Endodermal cell (in vitro differentiated cells): ENCODE data around the gene MYL9. TPM values are rescaled to one million over a fixed set of nuclear protein-coding genes. Genes with fewer than 3 reads are reported as not detected.
"Not testable (repeated sequence)": the region's sequence is repeated elsewhere in the genome, so short reads cannot be mapped to it uniquely, and the experiment has no call there.

Experiments used
- DNase-seq: peaks from one replicate; pipeline ENCODE4 v3.0.0-alpha.2; 2017
- H3K27ac ChIP-seq: 2 replicates; pipeline ENCODE4 v1.5.1; 2013; ENCODE audit warnings: mild to moderate bottlenecking, low read depth, low read length, moderate library complexity
- H3K27me3 ChIP-seq: 2 replicates; pipeline ENCODE4 v1.6.1; 2013; ENCODE audit warnings: mild to moderate bottlenecking, low read length, moderate library complexity; ENCODE audit not compliant: insufficient read depth, control insufficient read depth, poor library complexity, severe bottlenecking
- H3K36me3 ChIP-seq: 2 replicates; pipeline ENCODE4 v1.7.0; 2013; ENCODE audit warnings: mild to moderate bottlenecking, low read length, moderate library complexity; ENCODE audit not compliant: control insufficient read depth, insufficient read depth
- H3K4me1 ChIP-seq: one replicate; pipeline ENCODE4 v1.7.0; 2013; ENCODE audit warnings: low read length; ENCODE audit not compliant: control insufficient read depth, insufficient read depth
- H3K4me3 ChIP-seq: 2 replicates; pipeline ENCODE4 v1.5.1; 2013; ENCODE audit warnings: mild to moderate bottlenecking, low read length, moderate library complexity
- H3K9ac ChIP-seq: 2 replicates; pipeline ENCODE4 v1.6.1; 2013; ENCODE audit warnings: mild to moderate bottlenecking, low read length, moderate library complexity; ENCODE audit not compliant: poor library complexity, severe bottlenecking; ENCODE audit errors: extremely low read depth
- H3K9me3 ChIP-seq: 2 replicates; pipeline ENCODE4 v1.6.1; 2013; ENCODE audit warnings: mild to moderate bottlenecking, low read length, moderate library complexity; ENCODE audit not compliant: control insufficient read depth
- H3K27ac Mint-ChIP-seq: 2 replicates; pipeline ENCODE4 v1.8.0; 2020; ENCODE audit warnings: mixed read lengths
- H3K27me3 Mint-ChIP-seq: 2 replicates; pipeline ENCODE4 v1.8.0; 2021; ENCODE audit warnings: mild to moderate bottlenecking, mixed read lengths; ENCODE audit not compliant: insufficient read depth
- H3K36me3 Mint-ChIP-seq: 2 replicates; pipeline ENCODE4 v1.8.0; 2020; ENCODE audit warnings: low read depth, mixed read lengths
- H3K4me1 Mint-ChIP-seq: 2 replicates; pipeline ENCODE4 v1.8.0; 2020; ENCODE audit warnings: mixed read lengths
- H3K4me3 Mint-ChIP-seq: 2 replicates; pipeline ENCODE4 v1.8.0; 2020; ENCODE audit warnings: mild to moderate bottlenecking, moderate library complexity, mixed read lengths
- H3K9me3 Mint-ChIP-seq: 2 replicates; pipeline ENCODE4 v1.8.0; 2020; ENCODE audit warnings: mild to moderate bottlenecking, mixed read lengths
- CTCF ChIP-seq: fragments of 200-600 bp; sonication (generic); conservative IDR thresholded peaks from 2 replicates; pipeline ENCODE4 v1.5.0; 2021; ENCODE audit warnings: antibody characterized with exemption, mild to moderate bottlenecking
- WGBS, 2 experiments: methylation state at CpG; one replicate each; pipeline versions ENCODE4 v1.1.5 to v1.1.7; 2013; ENCODE audit warnings: missing lambda C conversion rate in 2 of 2, mixed read lengths in 1 of 2; ENCODE audit not compliant: insufficient coverage in 1 of 2, insufficient read length in 1 of 2; 5-methylcytosine and 5-hydroxymethylcytosine counted together
- total RNA-seq, 2 donors: library from RNA; stranded (reverse); fragmentation: NEBNext Ultra II Directional in 1 of 2; extraction: Animal tissue kit (Norgen Biotek cat#: 25700) in 1 of 2; gene quantifications; 2 replicates in 1 of 2; 3 replicates in 1 of 2; pipeline ENCODE4 v1.2.1, GENCODE V29; 2021

The MYL9 gene
- total RNA-seq, 2 donors from 2014 or later, result 264 to 284 TPM

- no peaks in the 10 kb centered on the region for H3K36me3 ChIP-seq
- Mint-ChIP-seq H3K4me1 (peaks cover 3% of the 10 kb centered on the region), H3K27ac (no peak overlapping the region), H3K9me3 (no peaks in the 10 kb centered on the region), H3K4me3 (no peak overlapping the region), H3K27me3 (no peaks in the 10 kb centered on the region), H3K36me3 (peaks cover 8% of the 10 kb centered on the region)
- H3K4me1 ChIP-seq, result no peaks in the 10 kb centered on the region
- TF ChIP-seq CTCF, result no peak
- no peak overlapping the region for H3K4me3 ChIP-seq
- H3K9me3 ChIP-seq, result no peaks in the 10 kb centered on the region
- no peak for DNase-seq
- no peaks in the 10 kb centered on the region for H3K27me3 ChIP-seq
- H3K9ac ChIP-seq, result no peak overlapping the region
- WGBS, 2 experiments, result 81 to 90% methylated on average over 2 of the region's 2 CpGs
- H3K27ac ChIP-seq, result no peak overlapping the region
Observed at GRCh38 chr20:36555248-36555647, 13.9 kb downstream of the MYL9 start.

GRCh38 chr20:36562724-36563123, 21.4 kb downstream of the MYL9 start:
- Mint-ChIP-seq H3K4me3 (no peak overlapping the region), H3K36me3 (peaks cover 18% of the 10 kb centered on the region), H3K9me3 (peaks cover 12% of the 10 kb centered on the region), H3K27me3 (no peaks in the 10 kb centered on the region), H3K4me1 (peaks cover 14% of the 10 kb centered on the region), H3K27ac (peak overlapping the region; percentile 38)
- Histone ChIP-seq H3K36me3 (no peaks in the 10 kb centered on the region), H3K4me1 (no peaks in the 10 kb centered on the region), H3K4me3 (no peak overlapping the region), H3K27me3 (no peaks in the 10 kb centered on the region), H3K9me3 (peaks cover 14% of the 10 kb centered on the region), H3K27ac (no peak overlapping the region), H3K9ac (no peak overlapping the region)
- no peak for TF ChIP-seq CTCF
- DNase-seq, result peak; percentile 74
- WGBS, 2 experiments, result 12 to 17% methylated on average over 2 of the region's 2 CpGs

- H3K36me3 ChIP-seq, result no peaks in the 10 kb centered on the region
- TF ChIP-seq CTCF, result no peak
- H3K4me1 ChIP-seq, result no peaks in the 10 kb centered on the region
Observed at GRCh38 chr20:36563374-36563773, 22.1 kb downstream of the MYL9 start.

DNA sequence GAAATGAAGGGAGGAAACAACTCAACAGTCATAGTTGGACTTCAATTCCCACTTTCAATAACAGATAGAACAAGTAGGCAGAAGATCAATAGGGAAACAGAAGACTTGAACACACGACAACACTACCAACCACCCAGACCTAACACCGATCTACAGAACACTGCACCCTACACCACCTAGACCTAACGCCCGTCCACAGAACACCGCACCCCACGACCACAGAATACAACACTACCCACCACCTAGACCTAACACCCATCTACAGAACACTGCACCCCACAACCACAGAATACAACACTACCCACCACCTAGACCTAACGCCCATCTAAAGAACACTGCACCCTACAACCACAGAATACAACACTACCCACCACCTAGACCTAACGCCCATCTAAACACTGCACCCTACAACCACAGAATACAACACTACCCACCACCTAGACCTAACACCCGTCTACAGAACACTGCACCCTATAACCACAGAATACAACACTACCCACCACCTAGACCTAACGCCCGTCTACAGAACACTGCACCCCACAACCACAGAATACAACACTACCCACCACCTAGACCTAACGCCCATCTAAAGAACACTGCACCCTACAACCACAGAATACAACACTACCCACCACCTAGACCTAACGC, 22.9 kb downstream of the MYL9 start:
- 100% methylated on average over 1 to 10 of the region's 13 CpGs for WGBS, 2 experiments
- not testable (repeated sequence) for DNase-seq, H3K36me3 ChIP-seq, H3K27me3 ChIP-seq, H3K4me3 ChIP-seq, H3K4me1 ChIP-seq, H3K9ac ChIP-seq, H3K4me3 Mint-ChIP-seq, H3K27me3 Mint-ChIP-seq, H3K27ac ChIP-seq, H3K27ac Mint-ChIP-seq
- peaks cover 14% of the 10 kb centered on the region for H3K4me1 Mint-ChIP-seq
- H3K9me3 ChIP-seq, result peaks cover 14% of the 10 kb centered on the region
- H3K36me3 Mint-ChIP-seq, result peaks cover 17% of the 10 kb centered on the region
- peaks cover 12% of the 10 kb centered on the region for H3K9me3 Mint-ChIP-seq

More at GRCh38 chr20:36563374-36563773, 22.1 kb downstream of the MYL9 start:
- Histone ChIP-seq H3K9ac (no peak overlapping the region), H3K27me3 (no peaks in the 10 kb centered on the region), H3K9me3 (peaks cover 14% of the 10 kb centered on the region), H3K4me3 (no peak overlapping the region), H3K27ac (no peak overlapping the region)
- Mint-ChIP-seq H3K9me3 (peaks cover 12% of the 10 kb centered on the region), H3K27me3 (no peaks in the 10 kb centered on the region), H3K27ac (no peak overlapping the region), H3K36me3 (peaks cover 18% of the 10 kb centered on the region), H3K4me3 (no peak overlapping the region), H3K4me1 (peaks cover 14% of the 10 kb centered on the region)
- WGBS, 2 experiments, result 94% methylated on average over 1 of the region's 1 CpG; no CpG with 5 or more reads in 1 of the 2 experiments
- no peak for DNase-seq

GRCh38 chr20:36564726-36565121, 23.4 kb downstream of the MYL9 start:
- not testable (repeated sequence) for H3K4me3 ChIP-seq, H3K27ac Mint-ChIP-seq, H3K27ac ChIP-seq, H3K4me1 ChIP-seq, H3K9ac ChIP-seq, DNase-seq, H3K36me3 ChIP-seq, H3K4me3 Mint-ChIP-seq, H3K27me3 ChIP-seq, H3K27me3 Mint-ChIP-seq
- Mint-ChIP-seq H3K9me3 (peaks cover 12% of the 10 kb centered on the region), H3K36me3 (peaks cover 16% of the 10 kb centered on the region), H3K4me1 (peaks cover 18% of the 10 kb centered on the region)
- 90 to 95% methylated on average over 3 to 6 of the region's 6 CpGs for WGBS, 2 experiments
- H3K9me3 ChIP-seq, result peaks cover 14% of the 10 kb centered on the region
